Activated naive CD4-positive, alpha-beta T cell treated with anti-CD3 and anti-CD28 coated beads, Interleukin-2, amount 50 U/mL, for 24 hours (primary cell): ENCODE data around the gene CCDC69.

ENCODE experiments used
- H3K27ac Mint-ChIP-seq: one replicate; pipeline ENCODE4 v1.8.0; 2021; ENCODE audit warnings: mild to moderate bottlenecking, mixed read lengths
- H3K27me3 Mint-ChIP-seq: one replicate; pipeline ENCODE4 v1.8.0; 2021; ENCODE audit warnings: mixed read lengths
- H3K36me3 Mint-ChIP-seq: one replicate; pipeline ENCODE4 v1.8.0; 2021; ENCODE audit warnings: mixed read lengths
- H3K4me1 Mint-ChIP-seq: one replicate; pipeline ENCODE4 v1.8.0; 2021; ENCODE audit warnings: mixed read lengths
- H3K4me3 Mint-ChIP-seq: one replicate; pipeline ENCODE4 v1.8.0; 2021; ENCODE audit warnings: mild to moderate bottlenecking, mixed read lengths
- H3K9me3 Mint-ChIP-seq: one replicate; pipeline ENCODE4 v1.8.0; 2021; ENCODE audit warnings: mixed read lengths

The CCDC69 gene

DNA sequence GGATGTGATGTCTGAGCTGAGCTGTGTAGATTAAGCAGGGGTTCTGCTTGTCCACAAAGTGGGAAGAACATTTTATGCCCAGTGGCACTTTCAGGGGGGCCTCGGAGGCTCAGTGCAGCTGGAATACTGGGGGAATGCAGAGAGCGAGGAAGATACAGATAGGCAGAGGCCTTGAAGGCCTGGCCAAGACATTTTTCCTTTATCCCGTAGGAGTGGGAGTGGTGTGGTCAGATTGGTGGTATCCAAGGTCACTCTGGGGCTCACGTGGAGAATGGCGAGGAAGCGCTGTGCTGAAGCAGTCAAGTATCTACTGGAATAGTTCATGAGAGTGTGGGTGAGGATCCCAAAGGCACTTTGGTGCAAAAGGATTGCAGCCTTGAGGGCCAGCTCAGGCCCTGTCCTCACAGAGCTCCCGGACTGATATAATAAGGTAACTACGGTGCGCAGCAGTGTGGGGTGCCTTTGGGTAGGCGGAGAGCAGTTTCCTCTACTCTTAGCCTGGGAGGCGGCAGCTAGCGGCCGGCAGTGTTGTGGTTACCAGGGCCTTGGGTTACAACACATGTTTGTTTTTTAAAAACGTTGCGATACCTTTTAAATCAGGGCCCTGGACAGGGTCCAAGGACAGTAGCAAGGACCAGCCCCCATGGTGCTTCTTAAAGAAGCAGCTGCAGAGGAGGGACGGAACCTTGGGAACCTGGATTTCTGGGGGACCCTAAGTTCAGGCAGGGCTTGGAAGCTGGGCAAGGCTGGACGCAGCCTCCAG is 10.8 kb upstream of the CCDC69 start:
- H3K36me3 Mint-ChIP-seq = no peaks in the 10 kb centered on the region
- H3K4me3 Mint-ChIP-seq = peak overlapping the region; percentile 53
- H3K4me1 Mint-ChIP-seq = peaks cover 9% of the 10 kb centered on the region
- H3K27me3 Mint-ChIP-seq = no peaks in the 10 kb centered on the region
- no peak overlapping the region for H3K27ac Mint-ChIP-seq
- no peaks in the 10 kb centered on the region for H3K9me3 Mint-ChIP-seq

DNA sequence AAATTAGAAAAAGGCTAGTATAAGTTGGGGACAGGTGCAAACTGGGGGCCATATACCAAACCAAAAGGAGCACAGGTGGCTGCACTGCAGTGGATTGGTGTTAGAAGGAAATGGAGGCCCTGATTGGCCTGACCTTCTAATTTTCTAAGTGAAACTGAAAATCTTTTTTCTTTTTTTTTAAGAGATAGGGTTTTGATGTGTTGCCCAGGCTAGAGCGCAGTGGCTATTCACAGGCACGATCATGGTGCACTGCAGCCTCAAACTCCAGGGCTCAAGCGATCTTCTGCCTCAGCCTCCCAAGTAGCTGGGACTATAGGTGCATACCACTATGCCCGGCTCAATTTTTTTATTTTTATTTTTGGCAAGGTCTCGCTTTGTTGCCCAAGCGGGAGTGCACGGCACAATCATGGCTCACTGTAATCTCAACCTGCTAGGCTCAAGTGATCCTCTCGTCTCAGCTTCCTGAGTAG is 9.8 kb upstream of the CCDC69 start:
- H3K27ac Mint-ChIP-seq = no peak overlapping the region
- H3K4me3 Mint-ChIP-seq = no peak overlapping the region
- peaks cover 9% of the 10 kb centered on the region for H3K4me1 Mint-ChIP-seq
- H3K27me3 Mint-ChIP-seq = no peaks in the 10 kb centered on the region
- no peaks in the 10 kb centered on the region for H3K9me3 Mint-ChIP-seq
- H3K36me3 Mint-ChIP-seq = no peaks in the 10 kb centered on the region

DNA sequence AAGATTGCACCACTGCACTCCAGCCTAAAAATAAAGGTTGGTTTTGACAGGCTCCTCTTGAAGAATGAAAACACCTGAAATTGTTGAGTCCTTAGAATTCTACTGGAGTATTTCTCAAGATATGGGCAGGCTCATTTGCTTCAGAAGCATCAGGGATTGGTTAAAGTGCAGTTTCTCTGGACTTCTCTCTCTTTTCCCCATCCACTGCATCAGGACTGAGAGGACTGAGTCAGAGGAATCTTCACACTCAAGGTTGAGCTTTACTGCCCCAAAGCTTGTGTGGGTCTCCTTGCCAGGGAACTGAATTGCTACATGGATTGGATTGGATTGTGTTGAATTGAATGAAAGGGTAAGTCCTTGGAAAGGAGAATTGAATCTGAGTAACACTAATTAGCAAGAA is 7.5 kb upstream of the CCDC69 start:
- no peaks in the 10 kb centered on the region for H3K27me3 Mint-ChIP-seq
- no peak overlapping the region for H3K27ac Mint-ChIP-seq
- H3K4me3 Mint-ChIP-seq = no peak overlapping the region
- no peaks in the 10 kb centered on the region for H3K36me3 Mint-ChIP-seq
- peaks cover 9% of the 10 kb centered on the region for H3K4me1 Mint-ChIP-seq
- H3K9me3 Mint-ChIP-seq = no peaks in the 10 kb centered on the region

DNA sequence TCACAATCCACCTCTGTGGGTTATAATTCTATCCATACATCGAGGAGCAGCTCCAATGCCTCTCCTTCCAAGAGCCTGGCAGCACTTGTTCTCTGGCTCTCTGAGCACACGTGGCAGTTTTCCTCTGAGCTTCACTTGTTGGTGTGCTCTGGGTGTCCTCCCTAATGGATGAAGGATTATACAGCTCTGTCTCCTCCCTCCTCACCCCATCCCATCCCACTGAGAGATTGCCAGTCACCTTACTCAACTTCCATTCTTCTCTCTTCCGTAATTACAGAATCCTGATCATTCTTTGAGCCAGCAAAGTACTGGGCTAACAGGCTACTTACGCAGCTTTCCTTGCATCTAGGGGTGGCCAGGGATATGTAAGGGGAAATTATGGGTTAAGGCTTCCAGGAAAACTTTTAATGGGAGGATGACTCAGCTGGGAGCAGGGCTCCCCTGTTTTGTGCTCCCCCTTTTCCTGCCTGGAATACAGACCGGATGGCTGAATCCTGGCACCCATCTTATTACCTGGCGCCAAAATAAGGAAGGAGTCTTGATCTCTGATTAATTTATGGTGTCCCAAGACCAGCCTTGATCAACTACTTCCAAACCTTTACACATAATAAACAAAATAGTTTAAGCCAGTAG is 6.3 kb upstream of the CCDC69 start:
- Mint-ChIP-seq H3K9me3 (no peaks in the 10 kb centered on the region), H3K27ac (no peak overlapping the region), H3K36me3 (no peaks in the 10 kb centered on the region), H3K27me3 (no peaks in the 10 kb centered on the region), H3K4me1 (peaks cover 14% of the 10 kb centered on the region), H3K4me3 (no peak overlapping the region)

DNA sequence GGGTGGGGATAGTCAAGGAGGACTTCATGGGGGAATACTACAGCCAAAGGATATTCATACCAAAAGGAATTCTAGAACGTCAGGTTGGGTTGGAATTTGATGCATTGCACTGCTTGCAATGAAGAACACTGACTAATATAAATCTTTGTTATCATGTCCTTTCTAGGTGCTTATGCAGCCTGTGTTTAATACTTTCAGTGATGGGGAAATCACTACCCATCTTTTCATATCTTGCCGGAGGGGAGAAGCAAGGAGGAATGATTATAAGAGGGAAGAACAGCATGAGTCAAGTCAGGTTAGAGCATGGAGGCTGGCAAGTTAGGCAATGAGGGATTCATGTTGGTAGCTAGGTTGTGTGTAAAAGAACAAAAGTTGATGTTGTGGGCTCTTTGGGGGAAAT is 5.1 kb upstream of the CCDC69 start:
- H3K36me3 Mint-ChIP-seq = no peaks in the 10 kb centered on the region
- H3K4me1 Mint-ChIP-seq = peaks cover 17% of the 10 kb centered on the region
- no peak overlapping the region for H3K27ac Mint-ChIP-seq
- H3K4me3 Mint-ChIP-seq = no peak overlapping the region
- H3K27me3 Mint-ChIP-seq = no peaks in the 10 kb centered on the region
- no peaks in the 10 kb centered on the region for H3K9me3 Mint-ChIP-seq

DNA sequence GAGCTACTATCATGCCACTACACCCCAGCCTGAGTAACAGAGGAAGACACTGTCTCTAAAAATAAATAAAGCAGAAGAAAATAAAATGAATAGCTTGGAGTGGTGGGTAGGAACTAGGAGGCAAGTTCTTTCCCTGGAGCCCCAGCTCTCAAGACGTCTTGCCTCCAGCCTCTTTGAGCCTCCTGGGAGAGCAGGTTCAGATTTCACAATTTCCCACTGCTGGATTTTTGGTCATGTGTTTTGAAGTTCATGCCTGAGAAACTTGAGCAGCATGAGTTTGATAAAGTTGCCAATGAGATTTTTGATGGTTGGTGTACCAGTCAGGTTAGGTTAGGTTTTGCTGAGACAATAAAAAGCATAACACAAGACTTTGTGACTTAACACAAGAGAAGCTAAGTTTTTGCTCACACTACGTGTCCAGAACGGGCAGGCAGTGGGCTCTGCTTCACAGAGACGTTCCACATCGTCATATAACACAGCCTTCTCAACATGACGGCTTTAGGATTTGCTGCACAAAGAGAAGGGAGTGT is 4.1 kb upstream of the CCDC69 start:
- Mint-ChIP-seq H3K36me3 (no peaks in the 10 kb centered on the region), H3K9me3 (no peaks in the 10 kb centered on the region), H3K4me1 (peaks cover 16% of the 10 kb centered on the region), H3K4me3 (no peak overlapping the region), H3K27ac (no peak overlapping the region), H3K27me3 (no peaks in the 10 kb centered on the region)

DNA sequence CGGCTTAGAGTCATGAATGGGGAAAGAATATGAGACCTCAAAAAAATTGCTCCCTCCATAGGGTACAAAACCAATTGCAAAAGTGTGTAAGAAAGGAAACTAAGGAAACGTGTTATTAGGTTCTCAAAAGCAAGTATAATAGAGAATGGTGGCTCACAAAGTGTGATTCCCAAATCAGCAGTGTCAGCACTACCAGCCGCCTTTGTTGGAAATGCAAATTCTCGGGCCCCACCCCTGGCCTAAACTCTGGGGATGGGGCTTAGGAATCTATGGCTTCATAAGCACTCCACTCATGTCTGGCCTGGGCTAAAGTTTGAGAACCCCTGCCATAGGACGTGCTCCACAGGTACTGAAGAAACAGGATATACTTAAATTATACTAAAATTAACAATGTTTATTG is 1.6 kb upstream of the CCDC69 start:
- peaks cover 40% of the 10 kb centered on the region for H3K4me1 Mint-ChIP-seq
- H3K4me3 Mint-ChIP-seq = peak overlapping the region; percentile 91
- H3K36me3 Mint-ChIP-seq = no peaks in the 10 kb centered on the region
- peak overlapping the region; percentile 94 for H3K27ac Mint-ChIP-seq
- no peaks in the 10 kb centered on the region for H3K27me3 Mint-ChIP-seq
- no peaks in the 10 kb centered on the region for H3K9me3 Mint-ChIP-seq

DNA sequence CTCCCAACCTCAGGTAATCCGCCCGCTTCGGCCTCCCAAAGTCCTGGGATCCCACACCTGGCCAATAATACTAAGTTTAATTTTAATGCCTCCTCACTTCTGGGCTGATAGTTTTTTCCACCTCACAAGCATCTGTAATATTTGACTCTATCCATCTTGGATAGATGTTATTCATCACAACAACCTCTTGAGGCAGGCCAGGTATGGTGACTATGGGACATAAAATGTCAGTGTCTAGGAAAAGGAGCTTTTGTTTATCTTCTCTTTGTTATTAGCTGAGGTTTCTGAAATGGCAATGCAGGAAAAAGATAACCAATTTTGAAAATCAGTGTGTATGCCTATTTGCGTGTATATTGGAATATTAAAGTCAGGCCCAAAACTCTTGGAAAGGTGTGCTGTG is 1.2 kb upstream of the CCDC69 start:
- H3K36me3 Mint-ChIP-seq = no peaks in the 10 kb centered on the region
- H3K27ac Mint-ChIP-seq = peak overlapping the region; percentile 94
- H3K4me1 Mint-ChIP-seq = peaks cover 44% of the 10 kb centered on the region
- no peaks in the 10 kb centered on the region for H3K9me3 Mint-ChIP-seq
- no peaks in the 10 kb centered on the region for H3K27me3 Mint-ChIP-seq
- peak overlapping the region; percentile 91 for H3K4me3 Mint-ChIP-seq

DNA sequence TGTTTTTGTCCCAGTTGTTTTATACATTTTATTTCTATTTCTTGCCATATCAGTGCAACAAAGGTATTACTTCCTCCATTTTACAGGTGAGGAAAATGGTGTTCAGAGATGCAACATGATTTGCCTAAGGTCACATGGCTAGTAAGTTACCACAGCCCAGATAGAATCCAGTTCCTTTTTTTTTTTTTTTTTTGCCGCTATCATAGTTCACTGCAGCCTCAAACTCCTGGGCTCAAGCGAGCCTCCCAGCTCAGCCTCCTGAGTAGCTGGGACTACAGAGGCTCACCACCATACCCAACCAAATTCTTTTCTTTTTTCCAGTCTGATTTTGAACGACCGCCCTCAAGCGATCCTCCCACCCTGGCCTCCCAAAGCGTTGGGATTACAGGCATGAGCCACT is 480 bp upstream of the CCDC69 start:
- Mint-ChIP-seq H3K4me1 (peaks cover 49% of the 10 kb centered on the region), H3K9me3 (no peaks in the 10 kb centered on the region), H3K4me3 (peak overlapping the region; percentile 91)

DNA sequence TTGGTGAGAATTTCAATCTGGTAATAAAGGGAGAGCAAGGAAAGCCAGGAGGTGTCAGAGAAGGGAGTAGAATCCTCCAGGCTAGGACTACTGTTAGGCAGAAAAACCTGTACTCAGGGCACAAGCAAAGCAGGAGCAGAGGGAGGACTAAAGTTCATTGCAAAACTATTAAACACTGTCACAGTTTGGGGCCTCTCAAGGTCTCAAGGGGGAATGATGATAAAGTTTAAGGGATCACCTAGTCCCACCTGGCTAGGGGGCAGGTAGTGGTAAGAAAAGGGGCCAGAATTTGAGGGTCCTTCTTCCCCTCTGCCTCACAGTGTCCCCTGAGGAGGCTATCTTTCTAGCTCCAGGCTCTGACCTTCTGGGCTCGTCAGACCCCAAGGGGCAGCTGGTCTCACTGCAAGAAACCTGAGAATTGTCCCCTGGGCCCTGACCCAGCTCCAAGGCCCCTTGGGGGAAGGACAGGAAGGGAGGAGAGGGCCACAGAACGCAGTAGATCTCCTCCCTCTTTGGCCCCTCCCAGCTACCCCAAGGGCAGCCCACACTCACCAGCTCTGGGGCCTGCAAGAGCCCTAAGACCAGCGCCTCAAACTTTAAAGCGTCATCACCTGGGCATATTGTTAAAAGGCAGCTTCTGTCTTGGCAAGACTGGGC is 974 bp downstream of the CCDC69 start:
- Mint-ChIP-seq H3K27ac (peak overlapping the region; percentile 94), H3K4me1 (peaks cover 64% of the 10 kb centered on the region), H3K27me3 (no peaks in the 10 kb centered on the region), H3K9me3 (no peaks in the 10 kb centered on the region), H3K4me3 (peak overlapping the region; percentile 91), H3K36me3 (no peaks in the 10 kb centered on the region)

More for the DNA sequence above, 480 bp upstream of the CCDC69 start:
- peak overlapping the region; percentile 94 for H3K27ac Mint-ChIP-seq
- H3K27me3 Mint-ChIP-seq = no peaks in the 10 kb centered on the region
- no peaks in the 10 kb centered on the region for H3K36me3 Mint-ChIP-seq

DNA sequence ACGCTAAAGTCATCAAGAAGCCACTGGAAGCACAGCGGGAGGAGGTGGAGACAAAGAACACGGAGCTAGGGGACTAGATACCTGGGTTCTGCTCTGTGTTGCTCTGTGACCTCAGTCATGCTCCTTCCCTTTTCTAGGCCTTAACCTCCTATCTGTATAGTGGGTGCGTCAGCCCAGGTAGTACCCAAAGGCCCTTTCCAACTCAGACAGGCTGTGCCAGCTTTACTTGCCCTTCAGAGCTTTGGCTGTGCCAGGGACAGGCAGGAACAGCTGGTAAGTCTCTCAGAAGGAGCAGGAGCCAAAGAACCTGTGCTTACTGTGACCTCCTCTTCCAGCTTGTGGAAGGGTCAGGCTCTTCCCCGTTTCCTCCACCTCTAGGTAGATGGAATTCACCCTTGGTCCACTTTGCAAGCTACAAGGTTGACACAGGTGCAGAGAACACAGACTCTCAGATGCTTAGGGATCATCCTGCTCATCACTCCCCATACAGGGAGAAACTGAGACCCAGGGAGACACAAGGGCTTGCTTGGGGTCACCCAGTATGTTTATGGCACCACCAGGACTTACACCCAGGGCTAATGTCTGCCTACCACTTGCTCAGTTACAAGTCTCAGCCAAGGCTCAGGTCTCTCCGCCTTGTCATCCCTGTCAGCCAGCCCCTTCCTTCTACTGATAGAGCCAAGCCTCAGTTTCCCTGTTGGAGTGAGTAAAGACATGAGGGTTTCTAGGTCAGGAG is 1.7 kb downstream of the CCDC69 start:
- H3K9me3 Mint-ChIP-seq = no peaks in the 10 kb centered on the region
- H3K27me3 Mint-ChIP-seq = no peaks in the 10 kb centered on the region
- peaks cover 71% of the 10 kb centered on the region for H3K4me1 Mint-ChIP-seq
- peak overlapping the region; percentile 94 for H3K27ac Mint-ChIP-seq
- H3K4me3 Mint-ChIP-seq = peak overlapping the region; percentile 91
- peaks cover 1% of the 10 kb centered on the region for H3K36me3 Mint-ChIP-seq

DNA sequence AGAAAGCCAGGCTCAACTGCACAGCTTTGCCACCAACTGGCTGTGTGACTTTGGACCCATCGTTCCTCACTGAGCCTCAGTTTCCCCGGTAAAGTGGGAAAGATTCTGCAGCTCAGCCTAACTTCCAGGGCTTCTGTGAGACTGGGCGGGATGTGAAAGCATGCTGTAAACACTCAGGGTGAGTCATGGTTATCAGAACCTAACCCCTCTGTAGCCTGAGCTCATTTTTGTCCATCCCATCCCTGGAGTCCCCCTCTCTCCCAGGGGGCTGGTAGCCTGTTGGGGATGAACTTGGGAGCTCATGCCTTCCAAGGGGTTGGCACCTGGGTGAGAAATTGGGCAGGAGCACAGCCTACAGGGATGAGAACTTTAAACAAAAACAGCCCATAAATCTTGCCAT is 2.3 kb downstream of the CCDC69 start:
- peaks cover 76% of the 10 kb centered on the region for H3K4me1 Mint-ChIP-seq
- no peaks in the 10 kb centered on the region for H3K27me3 Mint-ChIP-seq
- no peaks in the 10 kb centered on the region for H3K9me3 Mint-ChIP-seq
- H3K27ac Mint-ChIP-seq = peak overlapping the region; percentile 94
- peak overlapping the region; percentile 91 for H3K4me3 Mint-ChIP-seq
- peaks cover 1% of the 10 kb centered on the region for H3K36me3 Mint-ChIP-seq

DNA sequence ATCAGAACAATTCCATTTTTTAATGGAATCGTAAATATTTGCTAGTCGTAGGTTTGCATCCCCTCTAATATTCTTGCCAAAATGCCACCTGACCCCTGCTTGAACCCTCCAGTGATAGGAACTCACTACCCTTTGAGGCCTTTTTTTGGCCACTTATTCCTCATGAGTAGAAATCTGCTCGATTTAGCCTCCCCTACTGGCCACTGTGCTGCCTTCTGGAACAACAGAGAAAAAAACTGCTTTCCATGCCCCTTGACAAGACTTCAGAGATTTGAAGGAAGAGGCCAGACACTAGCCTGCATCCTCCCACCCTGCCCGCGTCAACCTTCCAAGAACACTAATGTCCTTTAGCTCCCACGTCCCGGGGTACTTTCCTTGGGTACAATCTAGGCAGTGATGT is 4.1 kb downstream of the CCDC69 start:
- Mint-ChIP-seq H3K36me3 (peaks cover 1% of the 10 kb centered on the region), H3K27ac (peak overlapping the region; percentile 76), H3K9me3 (no peaks in the 10 kb centered on the region), H3K4me3 (no peak overlapping the region), H3K4me1 (peaks cover 83% of the 10 kb centered on the region), H3K27me3 (no peaks in the 10 kb centered on the region)

DNA sequence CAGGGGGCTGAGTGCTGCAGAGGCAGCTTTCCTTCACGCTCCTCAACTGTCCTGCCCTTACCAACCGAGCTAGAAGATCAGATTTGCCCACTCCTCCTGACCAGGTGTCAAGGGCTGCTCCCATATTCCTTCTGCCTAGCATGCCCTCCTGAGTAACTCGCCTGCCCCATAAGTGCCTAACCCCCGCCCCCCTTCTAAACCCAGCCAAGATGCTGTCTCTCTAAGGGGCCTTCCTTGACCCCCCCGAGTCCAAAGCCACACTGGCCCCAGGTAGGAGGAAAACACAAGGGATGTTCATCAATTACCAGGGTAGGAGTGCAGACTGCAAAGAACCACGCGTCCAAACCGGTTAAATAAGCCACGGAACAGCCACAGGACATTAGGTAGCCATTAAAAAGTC is 4.8 kb downstream of the CCDC69 start:
- peaks cover 1% of the 10 kb centered on the region for H3K36me3 Mint-ChIP-seq
- peak overlapping the region; percentile 90 for H3K27ac Mint-ChIP-seq
- H3K9me3 Mint-ChIP-seq = no peaks in the 10 kb centered on the region
- H3K4me3 Mint-ChIP-seq = no peak overlapping the region
- peaks cover 83% of the 10 kb centered on the region for H3K4me1 Mint-ChIP-seq
- H3K27me3 Mint-ChIP-seq = no peaks in the 10 kb centered on the region

DNA sequence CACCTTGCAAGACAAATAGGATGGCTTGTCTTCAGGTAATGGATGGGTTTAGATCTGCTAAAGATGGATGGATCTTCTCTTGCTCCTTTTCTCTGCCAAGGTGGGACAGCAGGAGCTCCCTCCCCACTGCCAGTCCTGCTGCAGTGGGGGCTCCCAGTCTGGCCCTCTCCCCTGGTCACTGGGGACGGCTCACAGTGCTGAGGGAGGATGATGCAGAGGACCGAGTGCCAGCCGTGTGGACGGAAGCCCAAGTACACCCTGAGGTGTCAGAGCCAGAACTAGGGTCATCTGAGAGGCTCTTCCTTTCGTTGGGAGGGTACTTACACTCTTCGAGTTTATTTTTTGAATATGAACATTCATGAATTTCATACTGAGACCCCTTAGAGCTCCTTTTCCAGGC is 5.7 kb downstream of the CCDC69 start:
- Mint-ChIP-seq H3K4me3 (no peak overlapping the region), H3K36me3 (peaks cover 1% of the 10 kb centered on the region), H3K4me1 (peaks cover 88% of the 10 kb centered on the region), H3K9me3 (no peaks in the 10 kb centered on the region), H3K27me3 (no peaks in the 10 kb centered on the region), H3K27ac (peak overlapping the region; percentile 90)
